ENCODE results near the gene CFAP221.

GRCh38 chr2:119606674-119607073 is 62.4 kb downstream of the CFAP221 start:
- TF ChIP-seq CTCF (IDR thresholded peaks at IDR 0.05): no peak
- TF ChIP-seq POLR2A (IDR thresholded peaks at IDR 0.05): no peak
- TF ChIP-seq EP300 (IDR thresholded peaks at IDR 0.05): no peak
- TF ChIP-seq POLR2AphosphoS5 (IDR thresholded peaks at IDR 0.05): no peak
